Left lung (tissue), 10 donors: Measurements from ENCODE around the gene LEUTX. TPM values are rescaled to one million over a fixed set of nuclear protein-coding genes. Genes with fewer than 3 reads are reported as not detected.

ENCODE experiments used
- ATAC-seq: fragments of 200-7000 bp; cut with Tn5 transposase; one replicate; pipeline ENCODE4 v1.9.1; 2020; ENCODE audit warnings: moderate library complexity
- DNase-seq, 4 donors: peaks; one replicate each; pipeline ENCODE4 v3.0.0-alpha.2; 2013 to 2020
- H3K27ac ChIP-seq, 2 donors: fragments of 200-600 bp; sonication (generic) in 1 of 2; one replicate each; pipeline versions ENCODE4 v1.5.0 to v1.8.0; 2020 to 2021
- H3K27me3 ChIP-seq, 2 donors: fragments of 200-600 bp; sonication (generic) in 1 of 2; one replicate each; pipeline versions ENCODE4 v1.5.0 to v1.8.0; 2020 to 2021
- H3K36me3 ChIP-seq, 2 donors: fragments of 200-600 bp; sonication (generic) in 1 of 2; one replicate each; pipeline versions ENCODE4 v1.5.0 to v1.8.0; 2020 to 2021
- H3K4me1 ChIP-seq, 2 donors: fragments of 200-600 bp; one replicate each; pipeline ENCODE4 v1.8.0; 2021
- H3K4me3 ChIP-seq, 2 donors: fragments of 200-600 bp; sonication (generic) in 1 of 2; one replicate each; pipeline versions ENCODE4 v1.5.0 to v1.8.0; 2020 to 2021; ENCODE audit warnings: mild to moderate bottlenecking in 1 of 2
- H3K9me3 ChIP-seq, 2 donors: fragments of 200-600 bp; sonication (generic) in 1 of 2; one replicate each; pipeline versions ENCODE4 v1.5.0 to v1.8.0; 2020 to 2021
- CTCF ChIP-seq, 2 donors: fragments of 200-600 bp; sonication (generic) in 1 of 2; IDR thresholded peaks; one replicate each; pipeline versions ENCODE4 v1.5.0 to v1.8.0; 2021; ENCODE audit warnings: antibody characterized with exemption in 2 of 2
- intact Hi-C, 2 donors: fragments of 100-400 bp; cut with DNase I; formaldehyde crosslinking; loops; one replicate each; pipeline versions ENCODE4 v1.11.2 to v1.14.2; 2022
- polyA plus RNA-seq, 6 donors: library from polyadenylated mRNA; unstranded; fragments of 120-200 nt; gene quantifications; one replicate each; pipeline ENCODE4 v1.2.1, GENCODE V29; 2013; ENCODE audit not compliant: insufficient read length in 6 of 6
- total RNA-seq, 2 donors: library from RNA; stranded (reverse); fragmentation: NEBNext Ultra II Directional; extraction: Animal tissue kit (Norgen Biotek cat#: 25700); gene quantifications; one replicate each; pipeline ENCODE4 v1.2.1, GENCODE V29; 2021
- donor health status: DM: no; HTN: yes; CAD: no.
- donor health status: DM: no; HTN: no; CAD: no.

The LEUTX gene
- total and polyA plus RNA-seq, 8 donors, result not detected

GRCh38 chr19:39736088-39736487 lies 42.6 kb upstream of the LEUTX start:
- H3K4me1 ChIP-seq, result no peaks in the 10 kb centered on the region
- no peak overlapping the region for H3K27ac ChIP-seq
- intact Hi-C loops, result no loop called here
- ATAC-seq (no peak), DNase-seq (no peak)
- no peak overlapping the region for H3K4me3 ChIP-seq
- H3K36me3 ChIP-seq, result no peaks in the 10 kb centered on the region
- H3K27me3 ChIP-seq, result no peaks in the 10 kb centered on the region
- H3K9me3 ChIP-seq, result no peaks in the 10 kb centered on the region
- TF ChIP-seq CTCF (IDR thresholded peaks at IDR 0.05), result no peak

DNA sequence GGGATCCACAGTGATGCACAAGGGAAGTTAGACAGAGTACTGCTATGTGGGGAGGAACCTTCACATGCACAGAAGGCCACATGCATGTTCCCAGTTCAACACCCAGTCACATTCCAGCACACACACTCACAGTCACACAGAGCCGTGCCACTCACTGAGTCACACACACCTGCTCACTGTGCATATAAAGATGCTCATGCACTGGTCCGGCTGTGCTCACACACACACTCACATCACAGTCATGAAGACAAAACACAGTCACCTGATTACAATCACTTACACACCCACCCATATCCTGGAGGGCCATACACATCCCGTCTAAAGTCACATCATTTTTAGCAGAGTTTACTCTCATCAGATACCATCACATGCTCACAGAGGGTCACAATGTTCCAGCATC lies 41.3 kb upstream of the LEUTX start:
- DNase-seq, result no peak
- no peaks in the 10 kb centered on the region for H3K4me1 ChIP-seq
- no peak overlapping the region for H3K4me3 ChIP-seq
- no peaks in the 10 kb centered on the region for H3K9me3 ChIP-seq
- intact Hi-C loops, result no loop called here
- no peaks in the 10 kb centered on the region for H3K36me3 ChIP-seq
- TF ChIP-seq CTCF (IDR thresholded peaks at IDR 0.05), result no peak
- H3K27ac ChIP-seq, result no peak overlapping the region
- no peaks in the 10 kb centered on the region for H3K27me3 ChIP-seq
- no peak for ATAC-seq

GRCh38 chr19:39737891-39738290 lies 40.8 kb upstream of the LEUTX start, which contains the start of gene CLC:
Gene CLC (minus strand): TSS chr19:39738029. CDS start chr19:39737952, 77 bp downstream.
- Histone ChIP-seq H3K36me3 (no peaks in the 10 kb centered on the region), H3K27ac (no peak within 1 kb of the TSS), H3K27me3 (peaks cover 0 to under 1% of the 10 kb centered on the region in 2 donors), H3K9me3 (no peaks in the 10 kb centered on the region), H3K4me3 (no peak within 1 kb of the TSS), H3K4me1 (no peaks in the 10 kb centered on the region)
- intact Hi-C loops, result no loop called here
- DNase-seq (no peak), ATAC-seq (no peak)
- no peak for TF ChIP-seq CTCF (IDR thresholded peaks at IDR 0.05)

GRCh38 chr19:39738814-39739213 lies 39.8 kb upstream of the LEUTX start:
- ATAC-seq, result no peak
- intact Hi-C loops, result no loop called here

GRCh38 chr19:39740395-39740794 lies 38.3 kb upstream of the LEUTX start:
- TF ChIP-seq CTCF (IDR thresholded peaks at IDR 0.05), result no peak
- no peak overlapping the region for H3K27ac ChIP-seq
- H3K36me3 ChIP-seq, result no peaks in the 10 kb centered on the region
- H3K9me3 ChIP-seq, result no peaks in the 10 kb centered on the region
- no peaks in the 10 kb centered on the region for H3K4me1 ChIP-seq
- DNase-seq (no peak), ATAC-seq (no peak)
- peaks cover 0 to 18% of the 10 kb centered on the region in 2 donors for H3K27me3 ChIP-seq
- H3K4me3 ChIP-seq, result no peak overlapping the region
- intact Hi-C loops, result no loop called here

More at GRCh38 chr19:39738814-39739213, 39.8 kb upstream of the LEUTX start:
- Histone ChIP-seq H3K4me1 (no peaks in the 10 kb centered on the region), H3K27ac (no peak overlapping the region), H3K4me3 (no peak overlapping the region), H3K9me3 (no peaks in the 10 kb centered on the region), H3K27me3 (peaks cover 0 to 5% of the 10 kb centered on the region in 2 donors), H3K36me3 (no peaks in the 10 kb centered on the region)
- no peak for TF ChIP-seq CTCF (IDR thresholded peaks at IDR 0.05)
- no peak for DNase-seq
